OCI-LY3 (cell line): ENCODE results near the gene RNF115.

Experiments
- H2AFZ ChIP-seq: fragments of 200-600, 300-600 bp; shearing (Covaris generic); 2 replicates; pipeline ENCODE4 v1.6.0; 2014; ENCODE audit warnings: antibody characterized with exemption, low read depth, low read length
- H3K27ac ChIP-seq: fragments of 200-600, 300-600 bp; sonication (generic); 2 replicates; pipeline ENCODE4 v1.5.1; 2014; ENCODE audit warnings: mild to moderate bottlenecking, low read length, moderate library complexity, mixed read lengths
- H3K27me3 ChIP-seq: fragments of 200-600, 300-600 bp; sonication (generic); 2 replicates; pipeline ENCODE4 v1.6.1; 2014; ENCODE audit warnings: low read depth, low read length, mixed read lengths
- H3K36me3 ChIP-seq: fragments of 200-600, 300-600 bp; sonication (generic); replicated peaks from 2 replicates; pipeline ENCODE3; 2014; ENCODE audit warnings: low read depth, low read length, mixed read lengths
- H3K4me1 ChIP-seq: fragments of 300-600, 200-600 bp; sonication (generic); 2 replicates; pipeline ENCODE4 v1.6.1; 2014; ENCODE audit warnings: low read length, mixed read lengths
- H3K4me2 ChIP-seq: fragments of 200-600, 300-600 bp; sonication (generic); 2 replicates; pipeline ENCODE4 v1.6.1; 2014; ENCODE audit warnings: low read length, mixed read lengths
- H3K4me3 ChIP-seq: fragments of 300-600, 200-600 bp; sonication (generic); 2 replicates; pipeline ENCODE4 v1.5.1; 2014; ENCODE audit warnings: antibody characterized with exemption, mild to moderate bottlenecking, low read length, moderate library complexity
- H3K79me2 ChIP-seq: fragments of 300-600, 200-600 bp; shearing (Covaris generic); 2 replicates; pipeline ENCODE4 v1.6.1; 2014; ENCODE audit warnings: mild to moderate bottlenecking, low read length, mixed read lengths
- H3K9ac ChIP-seq: fragments of 300-600, 200-600 bp; shearing (Covaris generic); 2 replicates; pipeline ENCODE4 v1.6.0; 2014; ENCODE audit warnings: mild to moderate bottlenecking, low read length, moderate library complexity
- H3K9me3 ChIP-seq: fragments of 200-600, 300-600 bp; shearing (Covaris generic); 2 replicates; pipeline ENCODE4 v1.6.1; 2014; ENCODE audit warnings: low read length, mixed read lengths; ENCODE audit not compliant: insufficient read depth
- H4K20me1 ChIP-seq: fragments of 200-600, 300-600 bp; sonication (generic); 2 replicates; pipeline ENCODE4 v1.6.1; 2016; ENCODE audit warnings: low read length, mixed read lengths; ENCODE audit not compliant: insufficient read depth
- CTCF ChIP-seq: fragments of 200-600, 300-600 bp; sonication (generic); IDR thresholded peaks from 2 replicates; pipeline ENCODE4 v1.5.1; 2014; ENCODE audit warnings: antibody characterized with exemption, low read length, low read depth
- EZH2phosphoT487 ChIP-seq: fragments of 200-600 bp; shearing (Covaris generic); IDR thresholded peaks from 2 replicates; pipeline ENCODE4 v1.6.1; 2018; ENCODE audit warnings: antibody characterized with exemption, mixed run types, low read depth

Gene RNF115

GRCh38 chr1:145857170-145857569 is 33.3 kb upstream of the RNF115 start:
- H3K36me3 ChIP-seq, result peaks cover 27% of the 10 kb centered on the region
- H3K9ac ChIP-seq, result no peak overlapping the region
- H2AFZ ChIP-seq, result no peak overlapping the region
- H3K9me3 ChIP-seq, result no peaks in the 10 kb centered on the region
- H3K4me2 ChIP-seq, result no peak overlapping the region
- no peaks in the 10 kb centered on the region for H4K20me1 ChIP-seq
- no peak overlapping the region for H3K27ac ChIP-seq
- peaks cover 8% of the 10 kb centered on the region for H3K79me2 ChIP-seq
- no peaks in the 10 kb centered on the region for H3K27me3 ChIP-seq
- no peak overlapping the region for H3K4me3 ChIP-seq
- TF ChIP-seq EZH2phosphoT487, result no peak
- TF ChIP-seq CTCF, result no peak
- H3K4me1 ChIP-seq, result peaks cover 13% of the 10 kb centered on the region

GRCh38 chr1:145855426-145855948 is 31.6 kb upstream of the RNF115 start:
- peaks cover 33% of the 10 kb centered on the region for H3K36me3 ChIP-seq
- no peak for TF ChIP-seq EZH2phosphoT487
- TF ChIP-seq CTCF, result peak; percentile 86
- no peak overlapping the region for H3K4me3 ChIP-seq
- H4K20me1 ChIP-seq, result no peaks in the 10 kb centered on the region
- H3K9me3 ChIP-seq, result no peaks in the 10 kb centered on the region
- no peak overlapping the region for H3K4me2 ChIP-seq
- H3K4me1 ChIP-seq, result peaks cover 13% of the 10 kb centered on the region
- no peak overlapping the region for H3K9ac ChIP-seq
- H3K27me3 ChIP-seq, result no peaks in the 10 kb centered on the region
- no peak overlapping the region for H2AFZ ChIP-seq
- H3K79me2 ChIP-seq, result peaks cover 8% of the 10 kb centered on the region
- no peak overlapping the region for H3K27ac ChIP-seq

DNA sequence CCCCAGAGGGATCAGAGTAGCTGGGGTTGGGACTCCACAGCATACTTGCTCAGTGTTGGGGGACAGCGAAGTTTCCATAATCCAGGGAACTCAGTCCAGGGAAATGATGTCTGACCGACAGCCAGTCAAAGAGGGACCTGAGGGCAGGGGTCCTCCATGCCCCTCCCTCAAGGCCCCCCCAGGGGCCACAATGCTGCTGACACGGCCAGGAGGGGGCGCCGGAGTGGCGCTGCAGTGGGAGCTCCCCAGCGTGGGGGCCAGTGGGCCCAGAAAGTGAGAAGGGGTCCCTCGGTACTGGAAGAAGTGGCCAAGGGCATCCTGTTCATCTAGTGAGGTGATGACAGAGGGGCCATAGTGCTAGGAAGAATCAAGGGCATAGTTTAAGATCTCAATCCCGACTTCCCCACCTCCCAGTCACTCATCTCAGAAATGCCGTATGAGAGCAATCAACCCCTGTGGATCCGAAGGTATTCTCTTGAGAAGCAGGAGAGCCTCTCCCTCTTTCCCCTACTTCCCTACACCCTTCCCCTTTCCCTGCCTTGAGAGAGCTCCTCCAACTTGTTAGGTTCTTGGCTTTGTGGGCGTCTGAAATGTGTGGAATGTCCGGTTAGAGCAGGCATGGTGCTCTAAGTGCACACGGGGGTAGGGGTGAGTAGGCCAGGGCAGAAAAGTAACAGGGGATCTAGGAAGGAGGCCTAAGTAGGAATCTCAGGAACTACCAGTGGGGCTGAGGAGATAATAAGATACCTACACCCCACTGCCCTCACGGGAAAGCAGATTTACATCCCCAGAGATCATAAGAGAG is 25.7 kb upstream of the RNF115 start:
- no peaks in the 10 kb centered on the region for H3K27me3 ChIP-seq
- H3K9me3 ChIP-seq, result no peaks in the 10 kb centered on the region
- H3K27ac ChIP-seq, result no peak overlapping the region
- no peaks in the 10 kb centered on the region for H4K20me1 ChIP-seq
- TF ChIP-seq EZH2phosphoT487, result no peak
- TF ChIP-seq CTCF, result peak; percentile 73
- H3K36me3 ChIP-seq, result peaks cover 59% of the 10 kb centered on the region
- H3K9ac ChIP-seq, result no peak overlapping the region
- H2AFZ ChIP-seq, result no peak overlapping the region
- H3K79me2 ChIP-seq, result peaks cover 4% of the 10 kb centered on the region; the same call in 1 of the 2 replicates
- no peak overlapping the region for H3K4me2 ChIP-seq
- H3K4me1 ChIP-seq, result peaks cover 16% of the 10 kb centered on the region
- H3K4me3 ChIP-seq, result no peak overlapping the region

- Histone ChIP-seq H2AFZ (no peak overlapping the region), H3K4me1 (peaks cover 32% of the 10 kb centered on the region), H3K27me3 (no peaks in the 10 kb centered on the region), H3K27ac (no peak overlapping the region), H3K4me2 (no peak overlapping the region), H3K36me3 (peaks cover 62% of the 10 kb centered on the region), H3K4me3 (no peak overlapping the region), H3K9ac (no peak overlapping the region), H3K9me3 (no peaks in the 10 kb centered on the region), H3K79me2 (peaks cover 4% of the 10 kb centered on the region; the same call in 1 of the 2 replicates), H4K20me1 (no peaks in the 10 kb centered on the region)
- TF ChIP-seq EZH2phosphoT487, result no peak
- no peak for TF ChIP-seq CTCF
Measured at GRCh38 chr1:145847827-145848226, 23.9 kb upstream of the RNF115 start.
